NCI-H146 (cell line): ENCODE measurements around the gene CFDP1.

Experiments used
- DNase-seq: peaks from one replicate; lab custom pipeline; 2025; lab: John Stamatoyannopoulos, UW

CFDP1 gene

DNA sequence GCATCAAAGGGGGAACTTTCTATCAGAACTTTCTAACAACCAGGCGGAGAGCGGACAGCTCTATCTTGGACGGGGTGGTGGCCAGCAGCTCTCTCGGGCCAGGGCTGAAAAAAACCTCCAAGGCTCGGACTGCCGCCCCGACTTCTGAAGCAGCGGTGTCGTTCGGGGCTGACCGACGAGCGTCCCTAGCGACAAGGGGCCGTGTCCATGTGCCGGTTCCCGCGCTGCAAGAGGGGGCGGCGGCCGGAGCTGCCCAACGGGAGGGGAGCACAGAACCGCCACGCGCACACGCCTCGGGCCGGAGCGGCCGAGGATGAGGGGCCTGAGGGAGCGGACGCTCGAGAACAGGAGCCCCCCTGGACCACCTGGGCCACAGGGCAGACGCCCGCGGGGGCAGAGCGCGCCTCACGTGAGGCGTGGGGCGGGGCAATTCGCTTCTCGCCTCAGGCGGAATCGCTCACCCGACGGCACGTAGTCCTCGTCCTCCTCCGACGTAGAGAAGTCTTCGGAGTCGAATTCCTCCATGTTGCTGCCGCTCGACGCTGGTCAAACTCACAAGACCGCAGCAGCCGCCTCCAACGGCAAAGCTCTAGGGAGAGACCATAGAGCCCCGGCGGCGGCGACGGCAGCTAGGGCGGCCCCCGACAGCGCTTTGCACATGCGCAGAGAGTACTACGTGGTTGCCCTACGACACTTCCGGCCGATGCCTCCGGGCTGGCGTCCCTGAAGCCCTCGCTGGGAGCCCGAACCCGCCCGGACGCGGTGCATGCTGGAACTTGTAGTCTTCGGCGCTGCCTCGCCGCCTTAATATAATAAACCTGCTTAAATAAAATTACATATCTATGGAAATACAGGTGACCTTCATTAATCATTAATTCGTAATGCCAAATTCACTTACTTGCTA is at the start of gene CFDP1:
Gene CFDP1, minus strand, starts transcription at position 676 of the 904 bp plus-strand sequence. Its CDS starts 151 bp downstream, at position 525.
- DNase-seq: peak; percentile 90

DNA sequence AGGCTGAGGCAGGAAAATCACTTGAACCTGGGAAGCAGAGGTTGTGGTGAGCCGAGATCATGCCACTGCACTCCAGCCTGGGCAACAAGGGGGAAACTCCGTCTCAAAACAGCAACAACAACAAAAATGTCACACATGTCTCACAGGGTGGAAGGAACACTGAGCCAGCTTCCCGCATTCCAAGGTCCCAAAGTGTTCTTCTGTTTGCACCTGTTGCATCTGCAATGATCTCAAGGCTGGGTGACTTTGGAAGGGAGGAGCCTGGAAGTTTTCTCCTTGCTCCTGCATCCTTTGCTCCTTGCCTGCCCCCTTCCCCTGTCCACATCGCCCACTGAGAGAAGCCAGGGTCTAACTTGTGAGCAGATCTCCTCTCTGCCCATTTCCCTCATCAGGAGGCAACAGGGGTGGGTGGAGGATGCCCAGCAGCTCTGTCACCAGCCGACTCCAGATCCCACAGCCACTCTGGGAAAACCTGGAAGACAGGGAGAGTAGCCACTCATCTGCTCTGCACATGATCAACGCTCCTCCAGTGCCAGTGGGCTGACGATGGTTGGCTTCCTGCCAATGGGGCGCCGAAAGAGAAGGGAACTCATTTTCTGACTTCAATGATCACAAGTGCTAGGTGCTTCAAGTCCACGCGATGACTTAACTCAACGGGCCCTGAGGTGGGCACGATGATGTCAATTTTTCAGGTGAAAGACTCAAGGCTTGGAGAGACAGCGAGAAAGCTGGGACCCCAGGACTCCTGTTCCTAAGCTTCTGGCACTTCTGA is 49.3 kb upstream of the CFDP1 start:
- no peak for DNase-seq

DNA sequence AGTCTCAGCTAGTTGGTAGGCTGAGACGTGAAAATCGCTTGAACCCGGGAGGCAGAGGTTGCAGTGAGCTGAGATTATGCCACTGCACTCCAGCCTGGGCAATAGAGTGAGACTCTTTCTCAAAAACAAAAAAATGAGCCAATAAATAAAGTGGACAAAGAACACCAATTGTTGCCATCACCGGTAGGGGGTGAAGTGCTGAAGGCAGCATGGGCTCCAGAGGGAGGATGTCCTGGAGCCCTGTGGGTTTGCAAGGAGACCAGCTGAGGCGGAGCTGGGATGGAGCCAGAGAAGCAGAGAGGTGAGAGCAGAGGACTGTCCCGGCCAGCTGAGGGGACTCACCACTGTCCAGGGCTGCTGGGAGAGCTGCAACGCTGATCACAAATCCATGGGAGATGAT is 48.2 kb upstream of the CFDP1 start:
- DNase-seq: peak; percentile 5

DNA sequence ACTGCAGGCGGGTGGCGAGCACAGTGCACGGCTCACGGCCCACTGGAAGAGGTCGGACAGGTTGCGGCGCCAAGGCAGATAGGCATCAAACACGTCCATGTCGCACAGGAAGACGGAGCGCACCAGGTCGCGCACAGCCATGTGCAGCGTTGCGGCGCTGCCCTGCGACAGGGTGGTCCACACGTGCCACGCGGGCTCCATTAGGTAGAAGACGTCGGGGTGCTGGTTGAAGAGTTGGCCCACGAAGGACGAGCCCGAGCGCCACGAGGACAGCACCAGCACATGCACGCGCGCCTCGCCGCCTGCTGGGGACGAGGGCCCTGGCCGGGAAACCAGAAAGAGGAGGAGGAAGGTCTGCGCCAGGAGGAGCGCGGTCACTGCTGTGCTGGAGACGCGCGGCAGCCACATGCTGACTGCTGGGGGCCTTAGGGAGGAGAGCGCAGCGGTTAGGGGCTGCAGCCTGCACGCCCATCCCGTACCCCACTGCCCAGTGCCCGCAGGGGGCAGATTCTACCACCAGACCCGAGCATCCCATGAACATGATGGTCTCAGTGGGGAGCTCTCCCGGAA is 46.2 kb upstream of the CFDP1 start:
- no peak for DNase-seq

DNA sequence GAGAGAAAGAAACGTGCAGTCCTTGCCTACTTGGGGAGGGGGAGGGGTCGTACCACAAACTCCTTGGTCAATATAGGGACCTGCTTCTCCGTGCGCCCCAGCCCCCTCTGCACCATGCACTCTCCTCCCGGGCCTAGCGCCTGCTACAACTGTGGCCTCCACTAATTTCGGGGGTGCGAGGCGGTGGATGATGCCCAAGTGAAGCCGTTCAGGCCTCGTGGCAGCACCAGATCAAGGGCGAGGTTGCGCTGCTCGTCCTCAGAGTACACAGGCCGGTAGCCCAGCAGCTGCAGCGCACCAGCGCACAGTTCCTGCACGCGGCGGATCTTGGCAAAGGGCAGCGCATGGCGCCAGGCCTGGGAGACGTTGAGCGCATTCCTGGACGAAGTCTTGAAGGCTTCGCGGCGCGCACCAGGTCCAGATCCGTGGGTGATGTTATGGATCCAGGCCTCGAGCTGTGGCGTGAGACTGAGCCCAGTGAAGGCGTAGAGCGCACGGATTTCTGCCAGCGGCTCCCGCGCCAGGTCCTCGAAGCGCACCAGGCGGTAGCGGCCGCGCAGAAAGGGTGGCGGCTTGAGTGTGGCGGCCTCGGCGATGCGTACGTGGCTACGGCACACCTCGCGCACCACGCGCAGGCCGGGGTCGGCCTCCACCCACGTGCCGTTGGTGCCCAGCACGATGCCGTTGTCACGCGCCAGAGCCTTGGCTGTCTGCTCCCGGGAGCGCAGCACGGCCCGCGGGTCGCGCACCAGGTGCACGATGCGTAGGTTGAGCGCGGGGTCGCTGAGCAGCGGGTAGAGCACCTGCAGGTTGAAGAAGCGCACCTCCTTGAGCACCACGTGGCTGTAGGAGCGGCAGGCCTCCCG is 45.4 kb upstream of the CFDP1 start:
- DNase-seq: no peak

DNA sequence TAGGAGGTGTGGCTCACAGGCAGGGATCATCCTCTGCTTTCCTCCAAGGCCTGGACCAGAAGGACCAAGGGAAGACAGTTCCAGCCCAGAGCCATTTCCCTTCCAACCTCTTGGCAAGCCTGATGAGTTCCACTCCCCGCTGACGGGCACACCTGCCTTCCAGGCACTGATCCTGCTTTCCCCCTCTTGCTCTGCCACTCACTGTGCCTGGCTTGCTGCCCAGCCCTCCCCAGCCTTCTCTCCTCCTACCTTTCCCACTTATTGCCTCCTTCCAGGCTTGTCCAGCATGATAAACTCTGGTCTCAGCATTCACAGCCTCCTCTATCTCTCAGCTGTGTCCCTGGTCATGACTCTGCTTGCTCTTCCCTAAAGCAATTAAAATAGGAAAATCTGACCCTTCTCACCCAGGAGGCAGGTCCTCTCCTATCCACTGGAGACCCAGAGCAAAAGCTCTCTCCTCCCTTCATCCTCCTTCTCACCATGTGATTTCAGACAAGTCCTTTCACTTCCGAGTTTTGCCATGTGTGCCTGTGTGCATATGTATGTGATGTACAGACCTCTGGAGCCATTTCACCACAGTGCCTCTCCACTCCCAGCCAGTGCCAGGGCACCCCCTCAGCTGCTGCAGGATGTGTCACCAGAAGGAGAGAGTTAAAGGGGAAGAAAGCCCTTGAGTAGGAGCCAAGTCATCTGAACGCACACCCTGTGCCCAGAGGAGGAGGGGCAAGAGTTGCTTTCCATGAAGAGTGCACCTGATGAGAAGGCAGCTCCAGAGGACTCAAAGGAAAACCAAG is 44.6 kb upstream of the CFDP1 start:
- no peak for DNase-seq

DNA sequence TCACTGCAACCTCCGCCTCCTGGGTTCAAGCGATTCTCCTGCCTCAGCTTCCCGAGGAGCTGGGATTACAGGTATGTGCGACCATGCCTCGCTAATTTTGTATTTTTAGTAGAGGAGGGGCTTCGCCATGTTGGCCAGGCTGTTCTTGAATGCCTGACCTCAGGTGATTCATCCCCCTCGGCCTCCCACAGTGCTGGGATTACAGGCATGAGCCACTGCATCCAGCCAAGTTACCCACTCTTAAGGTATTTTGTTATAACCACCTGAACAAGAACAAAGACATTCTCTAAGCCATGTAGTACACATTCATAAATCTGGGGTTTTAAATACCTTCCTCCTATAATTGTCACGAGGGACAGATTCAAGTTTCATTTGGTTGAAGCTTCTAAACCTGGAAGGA is 43.5 kb upstream of the CFDP1 start:
- no peak for DNase-seq

DNA sequence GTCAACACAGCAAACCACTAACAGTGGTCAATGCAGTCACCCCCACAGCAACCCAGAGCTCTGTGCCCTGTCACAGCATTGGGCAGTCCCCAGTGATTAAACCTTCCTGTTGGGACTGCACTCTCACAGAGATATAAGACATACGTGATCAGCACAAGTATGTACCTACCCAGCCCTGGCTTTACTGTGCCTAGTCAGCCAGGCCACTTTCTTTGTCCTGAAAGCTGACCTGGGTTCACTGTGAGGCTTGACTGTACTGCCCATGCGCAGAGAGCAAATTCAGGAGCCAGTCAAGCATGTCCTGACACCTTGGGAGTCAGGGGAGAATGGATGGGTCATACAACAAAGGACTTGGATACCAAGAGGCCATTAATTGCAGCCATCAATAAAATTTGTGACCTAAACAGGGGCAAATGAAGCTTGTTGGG is 42.1 kb upstream of the CFDP1 start:
- DNase-seq: no peak

DNA sequence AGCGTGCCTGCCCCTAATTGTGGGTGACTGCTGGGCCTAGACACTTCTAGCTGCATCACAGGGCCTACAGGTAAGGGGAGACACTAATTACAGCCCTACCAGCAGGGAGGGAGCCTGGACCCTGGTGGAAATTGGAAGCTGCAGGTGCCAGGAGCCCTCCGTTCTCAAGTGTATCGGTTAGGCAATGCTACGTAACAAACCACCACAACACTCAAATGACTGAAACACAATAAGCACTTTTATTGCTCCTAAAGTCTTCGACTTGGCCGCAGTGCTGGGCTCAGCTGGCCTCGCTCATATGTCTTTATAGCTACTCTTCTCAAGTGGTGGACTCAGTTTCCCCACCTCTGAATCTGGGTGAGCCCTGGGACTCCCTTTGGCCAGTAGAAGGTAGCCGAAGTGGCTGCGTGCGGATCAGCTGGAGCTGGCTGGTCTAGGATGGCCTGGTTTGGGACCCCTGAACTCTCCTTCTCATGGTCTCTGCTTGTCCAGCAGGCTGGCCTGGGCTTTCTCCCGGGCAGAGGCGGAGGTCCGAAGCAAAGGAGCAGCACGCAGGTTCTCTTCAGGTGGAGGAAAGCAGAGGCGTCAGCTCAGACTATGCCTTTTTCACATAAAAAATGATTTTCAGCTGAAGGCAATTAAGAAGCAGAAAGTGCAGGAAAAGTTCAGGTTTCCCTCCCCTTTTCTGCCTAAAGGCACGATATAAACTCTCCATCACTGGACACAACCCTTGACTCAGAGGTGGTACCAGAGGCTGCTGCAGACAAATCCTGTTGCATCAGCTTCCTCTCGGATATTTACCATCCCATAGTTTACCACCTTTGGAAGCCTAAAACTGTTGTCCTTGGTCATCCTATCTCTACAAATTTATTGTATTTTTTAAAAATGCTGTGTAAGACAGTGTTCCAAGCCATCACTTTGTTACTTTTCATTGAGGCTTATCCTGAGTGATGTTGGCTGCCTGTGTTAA is 39.9 kb upstream of the CFDP1 start:
- no peak for DNase-seq

DNA sequence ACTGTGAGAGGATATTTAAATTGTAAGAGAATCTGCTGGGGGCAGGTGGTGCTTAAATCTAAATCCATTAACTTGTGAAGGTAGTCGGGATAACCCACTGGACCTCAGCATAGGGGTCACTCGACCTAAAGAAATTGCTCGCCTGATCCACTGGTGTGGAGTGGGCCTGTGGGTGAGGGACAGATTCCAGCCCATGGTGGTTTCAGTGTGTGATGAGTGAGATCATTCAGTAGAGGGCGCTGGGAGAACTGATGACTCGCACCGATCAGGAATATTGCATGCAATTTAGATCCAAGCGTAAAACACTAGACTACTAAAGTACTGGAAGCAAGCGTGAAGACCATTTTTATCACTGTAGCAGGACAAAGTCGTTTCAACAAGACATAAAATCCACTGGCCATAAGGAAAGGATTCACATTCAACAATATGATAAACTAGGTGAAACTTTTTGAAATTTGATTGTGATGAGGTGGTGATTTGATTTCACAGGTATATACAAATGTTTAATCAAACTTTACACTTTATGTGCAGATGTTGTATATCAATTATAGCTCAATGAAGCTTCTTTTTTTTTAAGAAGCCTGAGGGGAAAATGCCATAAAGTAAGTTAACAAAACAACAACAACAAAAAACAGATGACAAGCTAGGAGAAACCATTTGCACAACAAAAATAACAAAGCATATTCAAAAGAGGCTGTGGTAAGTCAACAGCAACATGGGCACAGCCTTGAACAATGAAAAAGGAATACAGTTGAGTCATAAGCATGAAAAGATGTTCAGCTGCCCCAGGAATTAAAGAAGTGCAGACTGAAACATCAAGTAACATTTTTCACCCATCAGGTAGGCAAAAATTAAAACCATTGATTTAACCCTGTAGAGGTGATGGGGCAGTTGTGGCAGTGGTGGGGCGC is 38.7 kb upstream of the CFDP1 start:
- peak; percentile 56 for DNase-seq

DNA sequence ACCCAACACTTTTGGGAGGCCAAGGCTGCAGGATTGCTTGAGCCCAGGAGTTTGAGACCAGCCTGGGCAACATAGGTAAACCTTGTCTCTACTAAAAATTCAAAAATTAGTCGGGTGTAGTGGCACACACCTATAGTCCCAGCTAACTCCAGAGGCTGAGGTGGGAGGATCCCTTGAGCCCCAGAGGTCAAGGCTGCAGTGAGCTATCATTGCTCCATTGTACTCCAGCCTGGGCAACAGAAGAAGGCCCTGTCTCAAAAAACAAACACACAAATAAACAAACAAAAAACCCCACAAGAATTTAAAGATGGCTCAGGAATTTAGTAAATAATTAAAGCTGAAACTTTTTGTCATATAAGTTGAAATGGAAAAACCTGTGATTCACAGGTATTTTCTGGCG is 33.5 kb upstream of the CFDP1 start:
- DNase-seq: no peak

DNA sequence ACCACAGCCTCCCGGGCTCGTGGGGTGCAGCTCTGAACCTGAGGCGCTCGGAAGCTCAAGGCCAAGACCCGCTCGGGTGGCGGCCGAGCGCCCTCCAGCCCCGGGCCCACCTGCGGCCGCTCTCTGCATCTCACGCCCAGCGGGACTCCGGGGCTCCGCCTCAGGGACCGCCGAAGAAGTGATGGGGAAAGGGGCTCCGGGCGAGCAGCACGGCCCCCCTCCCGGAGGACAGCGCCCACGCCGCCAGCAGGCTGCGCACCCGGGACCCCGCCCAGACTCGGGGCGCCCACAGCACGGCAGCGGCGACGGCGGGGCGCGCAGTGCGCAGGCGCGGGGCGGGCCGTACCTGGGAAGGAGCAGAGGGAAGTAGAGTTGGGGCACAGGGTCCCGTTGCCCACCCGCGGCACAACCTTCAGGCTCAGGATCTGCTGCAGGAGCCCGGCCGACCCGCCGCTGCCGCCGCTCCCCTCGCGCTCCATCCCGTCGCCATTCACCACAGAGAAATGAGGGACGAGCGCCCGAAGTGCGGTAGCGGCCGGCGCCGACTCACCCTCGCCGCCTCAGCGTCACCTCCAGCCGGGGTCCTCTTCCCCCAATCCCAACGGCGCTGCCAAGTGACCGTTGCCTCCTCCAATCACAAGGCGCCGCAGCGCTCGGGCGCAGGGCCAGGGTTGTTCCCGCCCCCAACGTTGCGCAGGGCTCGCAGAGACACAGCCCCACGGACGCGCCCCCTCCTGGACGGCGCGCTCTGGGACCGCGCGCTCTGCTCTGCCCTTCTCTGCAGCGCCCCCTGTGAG is 31.0 kb upstream of the CFDP1 start, which contains the start of gene TMEM170A:
Gene TMEM170A, minus strand, starts transcription at position 568 of the 797 bp plus-strand sequence. Its CDS starts 89 bp downstream, at position 479.
- peak; percentile 96 for DNase-seq

DNA sequence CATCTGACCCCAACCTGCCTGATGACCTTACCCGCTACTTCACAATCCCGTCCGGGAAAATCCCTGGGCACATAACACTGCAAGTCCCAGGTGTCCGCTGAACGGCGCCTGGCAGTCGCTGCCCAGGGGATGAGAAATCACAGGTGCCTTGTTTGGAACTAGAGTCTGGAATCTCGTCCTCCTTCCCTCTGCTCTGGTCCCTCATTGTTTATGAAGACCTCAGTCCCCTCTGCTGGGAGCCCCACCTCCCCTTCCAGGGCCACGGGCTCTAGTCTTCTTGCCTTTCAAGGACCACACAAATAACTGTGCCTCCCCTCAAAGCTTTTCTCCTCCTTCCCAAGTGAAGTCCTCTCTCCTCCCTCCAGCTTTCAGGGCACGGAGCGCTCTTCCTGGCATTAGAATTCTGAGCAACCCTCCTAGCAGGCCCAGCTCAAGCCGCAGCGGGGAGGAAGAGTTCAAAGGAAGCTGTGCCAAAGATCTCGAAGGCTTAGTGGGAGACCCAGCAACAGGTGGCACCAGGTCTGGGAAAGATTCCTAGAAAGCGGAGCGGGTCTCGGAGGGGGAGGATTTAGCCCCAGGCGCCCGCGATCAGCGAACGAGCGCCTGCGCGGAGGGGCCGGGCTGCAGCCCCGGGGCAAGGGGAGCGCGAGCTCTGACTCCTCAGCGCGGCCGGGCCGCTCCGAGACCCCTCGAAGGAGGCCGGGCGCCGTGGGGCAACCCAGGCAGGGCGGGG is 30.3 kb upstream of the CFDP1 start:
- DNase-seq: peak; percentile 52

DNA sequence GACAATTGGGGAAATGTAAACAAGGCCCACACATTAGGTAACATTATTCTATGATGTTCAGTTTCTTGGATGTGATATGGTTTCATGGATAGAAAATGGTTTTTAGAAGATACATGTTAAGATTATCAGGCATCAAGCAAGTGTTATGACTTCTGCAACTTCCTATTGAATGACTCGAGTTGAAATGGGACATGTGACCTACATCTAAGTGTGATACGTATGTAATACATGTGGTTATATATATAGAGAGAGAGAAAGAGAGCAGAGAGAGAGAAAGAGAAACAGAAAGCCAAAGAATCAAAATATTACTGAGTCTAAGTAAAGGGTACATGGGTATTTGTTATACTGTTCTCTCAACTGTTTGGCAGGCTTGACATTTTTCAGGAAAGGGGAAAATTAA is 29.5 kb upstream of the CFDP1 start:
- no peak for DNase-seq

DNA sequence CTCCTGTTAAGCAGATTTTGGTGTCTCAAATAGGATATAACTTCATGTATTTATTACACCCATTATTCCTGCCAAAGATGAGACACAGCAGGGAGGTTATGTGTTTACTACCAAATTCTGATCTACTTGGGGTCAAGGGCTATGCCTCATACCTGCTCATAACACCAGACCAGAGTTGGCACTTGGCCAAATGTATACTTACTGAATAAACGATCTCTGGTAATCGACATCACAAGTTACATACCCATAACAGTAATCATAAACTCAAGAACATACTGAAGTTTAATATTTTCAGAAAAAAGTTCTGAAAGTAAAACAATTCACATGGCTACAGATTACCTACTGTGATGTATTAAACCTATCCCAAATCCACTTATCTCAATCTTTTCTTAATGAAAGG is 28.3 kb upstream of the CFDP1 start:
- no peak for DNase-seq

DNA sequence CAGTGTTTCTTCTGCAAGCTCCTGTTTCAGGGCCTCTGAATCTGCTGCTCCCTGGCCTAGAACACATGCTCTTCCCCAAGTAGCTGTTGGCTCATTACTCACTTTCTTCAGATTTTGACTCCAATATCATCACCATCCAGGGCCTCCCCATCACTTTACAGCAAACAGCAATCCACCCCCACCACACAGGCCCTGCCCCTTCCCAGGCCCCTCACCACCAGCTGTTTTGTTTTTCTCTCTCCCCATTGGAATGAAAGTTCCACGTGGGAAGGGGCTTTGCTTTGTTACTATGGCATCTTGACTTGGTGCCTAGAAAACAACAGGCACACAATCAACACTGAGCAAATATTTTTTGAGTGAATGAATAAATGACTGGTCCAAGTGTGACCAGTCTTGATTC is 27.1 kb upstream of the CFDP1 start:
- no peak for DNase-seq

DNA sequence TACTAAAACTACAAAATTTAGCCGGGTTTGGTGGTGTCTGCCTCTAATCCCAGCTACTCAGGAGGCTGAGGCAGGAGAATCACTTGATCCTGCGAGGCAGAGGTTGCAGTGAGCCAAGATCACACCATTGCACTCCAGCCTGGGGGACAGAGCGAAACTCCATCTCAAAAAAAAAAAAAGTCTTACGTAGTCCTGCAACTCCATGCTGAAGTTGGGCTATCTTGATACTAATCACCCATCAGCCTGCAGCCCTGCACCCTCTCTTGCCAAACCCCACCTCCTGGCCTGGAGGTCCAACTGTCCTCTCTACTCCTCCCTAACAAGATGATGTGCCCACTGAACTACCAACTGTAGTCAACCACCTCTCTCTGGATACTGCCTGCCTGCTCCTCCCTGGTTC is 26.4 kb upstream of the CFDP1 start:
- no peak for DNase-seq
